Mucosa of descending colon (tissue), 3 donors: ENCODE measurements around the gene RAB21. TPM values are rescaled to one million over a fixed set of nuclear protein-coding genes. Genes with fewer than 3 reads are reported as not detected.

Experiments
- ATAC-seq: fragments of 200-7000 bp; cut with Tn5 transposase; one replicate; pipeline ENCODE4 v1.9.1; 2020; ENCODE audit warnings: mild to moderate bottlenecking, moderate library complexity
- DNase-seq, 3 donors: peaks; one replicate each; pipeline ENCODE4 v3.0.0-alpha.2; 2020
- H3K36me3 ChIP-seq: fragments of 200-600 bp; one replicate; pipeline ENCODE4 v1.8.0; 2021; ENCODE audit warnings: low read depth, mild to moderate bottlenecking
- H3K4me1 ChIP-seq: fragments of 200-600 bp; one replicate; pipeline ENCODE4 v1.8.0; 2021; ENCODE audit warnings: low read depth, mild to moderate bottlenecking
- H3K4me3 ChIP-seq: fragments of 200-600 bp; one replicate; pipeline ENCODE4 v1.8.0; 2021; ENCODE audit warnings: mild to moderate bottlenecking
- H3K9me3 ChIP-seq: fragments of 200-600 bp; one replicate; pipeline ENCODE4 v1.8.0; 2021; ENCODE audit warnings: mild to moderate bottlenecking
- intact Hi-C, 2 donors: fragments of 100-400 bp; cut with DNase I in 1 of 2; cut with micrococcal nuclease in 1 of 2; formaldehyde crosslinking; loops; one replicate each; pipeline versions ENCODE4 v1.11.0 to v1.11.1; 2022; cut with DNase I, micrococcal nuclease
- total RNA-seq, 3 donors: library from RNA; stranded (reverse); fragmentation: NEBNext Ultra II Directional in 2 of 3; extraction: Animal tissue kit (Norgen Biotek cat#: 25700) in 2 of 3; gene quantifications; one replicate each; pipeline versions ENCODE4 v1.2.1 to v1.2.4, GENCODE V29; 2021 to 2023
- TF ChIP-seq, protein P1 (sequence below): fragments of 200-600 bp; IDR thresholded peaks from one replicate; pipeline ENCODE4 v1.8.0; 2022; ENCODE audit warnings: antibody characterized with exemption, mild to moderate bottlenecking
- donor health status: DM: no; HTN: no; CAD: no; lungs with moderate emphysema.
- donor health status: DM: no; HTN: no; CAD: no.
- donor health status: DM: no; HTN: yes; CAD: no.

Gene RAB21
- total RNA-seq, 3 donors from 2014 or later = 61.6 to 97.3 (median 63.6) TPM

DNA sequence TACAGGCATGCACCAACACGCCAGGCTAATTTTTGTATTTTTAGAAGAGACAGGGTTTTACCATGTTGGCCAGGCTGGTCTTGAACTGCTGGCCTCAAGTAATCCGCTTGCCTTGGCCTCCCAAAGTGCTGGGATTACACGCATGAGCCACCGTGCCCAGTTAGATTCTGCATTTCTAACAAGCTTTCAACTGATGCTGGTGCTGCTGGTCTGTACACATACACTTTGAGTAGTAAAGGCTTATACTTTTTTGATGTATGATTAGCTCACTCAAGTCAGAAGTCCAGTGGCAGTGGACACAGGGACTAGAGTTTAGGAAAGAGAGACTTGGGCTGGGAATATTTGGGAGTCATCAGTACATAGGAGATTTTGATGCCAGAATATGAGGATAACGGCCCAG lies 82.7 kb downstream of the RAB21 start:
- no peak overlapping the region for H3K4me3 ChIP-seq
- no peak for ATAC-seq
- TF ChIP-seq, protein P1, sequence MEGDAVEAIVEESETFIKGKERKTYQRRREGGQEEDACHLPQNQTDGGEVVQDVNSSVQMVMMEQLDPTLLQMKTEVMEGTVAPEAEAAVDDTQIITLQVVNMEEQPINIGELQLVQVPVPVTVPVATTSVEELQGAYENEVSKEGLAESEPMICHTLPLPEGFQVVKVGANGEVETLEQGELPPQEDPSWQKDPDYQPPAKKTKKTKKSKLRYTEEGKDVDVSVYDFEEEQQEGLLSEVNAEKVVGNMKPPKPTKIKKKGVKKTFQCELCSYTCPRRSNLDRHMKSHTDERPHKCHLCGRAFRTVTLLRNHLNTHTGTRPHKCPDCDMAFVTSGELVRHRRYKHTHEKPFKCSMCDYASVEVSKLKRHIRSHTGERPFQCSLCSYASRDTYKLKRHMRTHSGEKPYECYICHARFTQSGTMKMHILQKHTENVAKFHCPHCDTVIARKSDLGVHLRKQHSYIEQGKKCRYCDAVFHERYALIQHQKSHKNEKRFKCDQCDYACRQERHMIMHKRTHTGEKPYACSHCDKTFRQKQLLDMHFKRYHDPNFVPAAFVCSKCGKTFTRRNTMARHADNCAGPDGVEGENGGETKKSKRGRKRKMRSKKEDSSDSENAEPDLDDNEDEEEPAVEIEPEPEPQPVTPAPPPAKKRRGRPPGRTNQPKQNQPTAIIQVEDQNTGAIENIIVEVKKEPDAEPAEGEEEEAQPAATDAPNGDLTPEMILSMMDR = no peak
- no peak for DNase-seq
- no peaks in the 10 kb centered on the region for H3K9me3 ChIP-seq
- no peaks in the 10 kb centered on the region for H3K36me3 ChIP-seq
- intact Hi-C loops = no loop called here
- peaks cover 13% of the 10 kb centered on the region for H3K4me1 ChIP-seq

DNA sequence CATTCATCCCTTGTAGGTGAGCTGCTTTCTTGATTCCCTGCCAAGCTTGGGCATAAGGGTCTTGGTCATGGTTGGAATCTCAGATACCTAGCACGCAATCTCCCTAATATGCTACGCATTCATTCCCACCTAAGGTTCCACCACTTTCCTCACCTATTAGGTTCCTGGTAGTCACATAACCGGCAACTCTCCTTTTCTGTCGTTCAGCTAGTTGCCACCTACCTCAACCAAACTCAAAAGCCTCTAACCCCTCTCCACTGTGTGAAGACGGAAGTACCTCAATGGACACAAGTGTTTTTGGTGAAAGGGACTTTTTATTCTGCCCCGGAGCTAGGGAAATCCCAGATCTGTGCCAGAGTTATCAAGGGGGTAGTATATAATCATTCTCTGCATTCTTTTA lies 83.6 kb downstream of the RAB21 start:
- peaks cover 13% of the 10 kb centered on the region for H3K4me1 ChIP-seq
- TF ChIP-seq, protein P1 = no peak
- intact Hi-C loops = no loop called here
- no peak for DNase-seq
- no peaks in the 10 kb centered on the region for H3K9me3 ChIP-seq
- no peaks in the 10 kb centered on the region for H3K36me3 ChIP-seq
- no peak for ATAC-seq
- H3K4me3 ChIP-seq = no peak overlapping the region

DNA sequence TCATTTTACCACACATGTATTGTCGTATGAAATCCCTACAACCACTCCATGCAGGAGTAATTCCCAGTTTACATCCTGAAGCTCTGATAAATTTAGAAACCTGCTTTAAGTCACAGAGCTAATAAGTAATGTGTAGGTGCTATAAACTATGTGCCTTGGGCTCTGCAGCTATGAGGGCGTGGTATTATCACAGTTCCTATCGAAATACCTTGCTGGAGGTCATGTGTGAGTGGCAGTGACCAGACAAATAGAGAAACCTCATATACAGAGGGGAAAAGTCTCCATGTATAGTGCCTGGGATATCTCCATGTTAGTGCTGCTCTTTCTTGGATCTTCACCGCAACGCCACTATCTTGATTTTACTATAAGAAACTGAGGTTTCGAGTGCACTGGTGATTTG lies 84.0 kb downstream of the RAB21 start:
- no peak for ATAC-seq
- no peak for DNase-seq
- Histone ChIP-seq H3K36me3 (no peaks in the 10 kb centered on the region), H3K4me3 (no peak overlapping the region), H3K9me3 (no peaks in the 10 kb centered on the region), H3K4me1 (peaks cover 13% of the 10 kb centered on the region)
- intact Hi-C loops = no loop called here
- TF ChIP-seq, protein P1 = no peak

DNA sequence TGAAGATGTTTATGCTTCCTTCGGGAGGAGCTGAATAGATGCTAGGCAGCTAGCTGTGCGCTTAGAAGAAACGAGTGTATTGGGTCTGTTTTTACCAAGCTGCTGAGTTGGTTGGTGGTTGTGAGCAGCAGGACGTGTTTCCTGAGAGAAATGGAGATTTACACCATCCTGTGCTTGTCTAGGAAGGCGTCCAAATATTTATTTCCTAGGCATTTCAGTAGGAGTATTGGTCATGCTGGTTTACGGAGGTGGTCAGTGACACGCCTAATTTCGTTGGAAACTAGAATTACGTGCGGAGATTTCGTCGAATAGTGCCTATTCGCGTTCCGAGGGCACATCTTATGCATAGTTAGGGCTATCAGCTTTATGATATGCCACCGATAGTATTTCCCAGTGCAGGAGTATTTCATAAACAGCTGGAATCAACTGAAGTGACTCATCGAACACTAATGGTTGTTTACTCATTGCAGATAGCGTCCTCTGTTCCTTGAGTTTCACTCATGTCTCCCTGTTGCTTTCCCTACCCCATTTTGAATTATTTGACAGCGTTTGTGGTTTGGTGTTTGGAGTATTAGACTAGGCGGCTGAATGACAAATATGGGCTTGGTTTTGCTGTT lies 85.7 kb downstream of the RAB21 start:
- no peaks in the 10 kb centered on the region for H3K9me3 ChIP-seq
- ATAC-seq = peak; percentile 59
- peak overlapping the region; percentile 61 for H3K4me3 ChIP-seq
- intact Hi-C loops = loop anchor here in 1 of 2 donors (10.0 kb wide), 1 partner anchor 56 kb away; no protein-coding TSS in a partner anchor
- DNase-seq = peak in 1 of 3 donors; percentile 14
- TF ChIP-seq, protein P1 = no peak
- H3K4me1 ChIP-seq = peaks cover 16% of the 10 kb centered on the region
- no peaks in the 10 kb centered on the region for H3K36me3 ChIP-seq

DNA sequence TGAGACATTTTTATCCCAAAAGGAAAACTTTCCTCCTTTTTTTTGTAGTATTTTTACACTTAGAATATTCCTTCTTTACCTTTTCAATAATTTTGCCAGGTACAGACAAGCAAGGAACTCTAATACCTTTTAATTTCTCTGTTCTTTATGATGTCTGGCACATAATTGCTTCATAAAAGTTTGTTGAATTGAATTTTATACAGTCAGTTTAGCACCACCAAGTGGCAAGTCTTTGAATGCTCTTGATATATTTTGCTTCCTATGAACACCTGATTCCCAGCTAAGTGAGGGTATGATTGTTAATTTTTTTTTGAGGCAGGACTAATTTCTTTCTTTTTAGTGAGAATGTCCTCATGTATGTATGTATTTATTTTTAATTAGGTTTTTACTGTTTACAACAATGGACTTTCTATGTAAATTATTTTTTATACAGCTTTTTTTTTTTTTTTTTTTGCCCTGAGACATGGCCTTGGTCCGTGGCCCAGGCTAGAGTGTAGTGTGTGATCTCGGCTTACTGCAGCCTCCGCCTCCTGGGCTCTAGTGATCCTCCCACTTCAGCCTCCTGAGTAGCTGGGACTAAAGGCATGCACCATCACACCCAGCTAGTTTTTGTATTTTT lies 91.8 kb downstream of the RAB21 start:
- ATAC-seq (peak; percentile 48), DNase-seq (peak in 1 of 3 donors; percentile 29)
- peaks cover 9% of the 10 kb centered on the region for H3K4me1 ChIP-seq
- intact Hi-C loops = loop anchor here in 1 of 2 donors (10.0 kb wide), 1 partner anchor 62 kb away; no protein-coding TSS in a partner anchor
- no peaks in the 10 kb centered on the region for H3K36me3 ChIP-seq
- H3K4me3 ChIP-seq = no peak overlapping the region
- TF ChIP-seq, protein P1 = peak; percentile 36
- no peaks in the 10 kb centered on the region for H3K9me3 ChIP-seq
